ENCODE results near the gene PCDH1.

PCDH1 gene

GRCh38 chr5:141862936-141863543 is 15.2 kb downstream of the PCDH1 start:
- Histone ChIP-seq H3K4me1 (ENCODE audit: control insufficient read depth in 1 of 2, insufficient read depth in 2 of 2, low read length in 2 of 2) (peaks cover 0 to 5% of the 10 kb centered on the region in 2 donors), H3K4me3 (ENCODE audit: low read depth in 1 of 2, low read length in 2 of 2) (no peak overlapping the region), H3K27me3 (ENCODE audit: low read depth, low read length) (no peaks in the 10 kb centered on the region), H3K9me3 (ENCODE audit: control insufficient read depth in 1 of 2, low read length in 2 of 2) (no peaks in the 10 kb centered on the region), H3K36me3 (ENCODE audit: control insufficient read depth in 1 of 2, insufficient read depth in 2 of 2, low read length in 2 of 2) (peaks cover 0 to 11% of the 10 kb centered on the region in 2 donors), H3K27ac (ENCODE audit: low read length) (no peak overlapping the region)

GRCh38 chr5:141861194-141861593 is 17.0 kb downstream of the PCDH1 start:
- H3K4me1 ChIP-seq (ENCODE audit: control insufficient read depth in 1 of 2, insufficient read depth in 2 of 2, low read length in 2 of 2): peaks cover 0 to 5% of the 10 kb centered on the region in 2 donors
- no peaks in the 10 kb centered on the region for H3K9me3 ChIP-seq (ENCODE audit: control insufficient read depth in 1 of 2, low read length in 2 of 2)
- H3K4me3 ChIP-seq (ENCODE audit: low read depth in 1 of 2, low read length in 2 of 2): no peak overlapping the region
- H3K27me3 ChIP-seq (ENCODE audit: low read depth, low read length): no peaks in the 10 kb centered on the region
- H3K36me3 ChIP-seq (ENCODE audit: control insufficient read depth in 1 of 2, insufficient read depth in 2 of 2, low read length in 2 of 2): peaks cover 0 to 15% of the 10 kb centered on the region in 2 donors
- H3K27ac ChIP-seq (ENCODE audit: low read length): no peak overlapping the region

GRCh38 chr5:141858079-141858765 is 20.0 kb downstream of the PCDH1 start:
- Histone ChIP-seq H3K27me3 (ENCODE audit: low read depth, low read length) (no peaks in the 10 kb centered on the region), H3K4me1 (ENCODE audit: control insufficient read depth in 1 of 2, insufficient read depth in 2 of 2, low read length in 2 of 2) (no peaks in the 10 kb centered on the region), H3K27ac (ENCODE audit: low read length) (peak overlapping the region; percentile 47), H3K36me3 (ENCODE audit: control insufficient read depth in 1 of 2, insufficient read depth in 2 of 2, low read length in 2 of 2) (peaks cover 0 to 6% of the 10 kb centered on the region in 2 donors), H3K9me3 (ENCODE audit: control insufficient read depth in 1 of 2, low read length in 2 of 2) (no peaks in the 10 kb centered on the region), H3K4me3 (ENCODE audit: low read depth in 1 of 2, low read length in 2 of 2) (no peak overlapping the region)

GRCh38 chr5:141857226-141857625 is 21.0 kb downstream of the PCDH1 start:
- Histone ChIP-seq H3K4me1 (ENCODE audit: control insufficient read depth in 1 of 2, insufficient read depth in 2 of 2, low read length in 2 of 2) (no peaks in the 10 kb centered on the region), H3K4me3 (ENCODE audit: low read depth in 1 of 2, low read length in 2 of 2) (no peak overlapping the region), H3K9me3 (ENCODE audit: control insufficient read depth in 1 of 2, low read length in 2 of 2) (no peaks in the 10 kb centered on the region), H3K36me3 (ENCODE audit: control insufficient read depth in 1 of 2, insufficient read depth in 2 of 2, low read length in 2 of 2) (peaks cover 0 to 6% of the 10 kb centered on the region in 2 donors), H3K27me3 (ENCODE audit: low read depth, low read length) (no peaks in the 10 kb centered on the region), H3K27ac (ENCODE audit: low read length) (no peak overlapping the region)

GRCh38 chr5:141856037-141856790 is 22.0 kb downstream of the PCDH1 start:
- Histone ChIP-seq H3K4me1 (ENCODE audit: control insufficient read depth in 1 of 2, insufficient read depth in 2 of 2, low read length in 2 of 2) (no peaks in the 10 kb centered on the region), H3K4me3 (ENCODE audit: low read depth in 1 of 2, low read length in 2 of 2) (no peak overlapping the region), H3K36me3 (ENCODE audit: control insufficient read depth in 1 of 2, insufficient read depth in 2 of 2, low read length in 2 of 2) (peaks cover 0 to 6% of the 10 kb centered on the region in 2 donors), H3K27me3 (ENCODE audit: low read depth, low read length) (no peaks in the 10 kb centered on the region), H3K9me3 (ENCODE audit: control insufficient read depth in 1 of 2, low read length in 2 of 2) (no peaks in the 10 kb centered on the region), H3K27ac (ENCODE audit: low read length) (no peak overlapping the region)

GRCh38 chr5:141855265-141856036 is 22.8 kb downstream of the PCDH1 start:
- Histone ChIP-seq H3K9me3 (ENCODE audit: control insufficient read depth in 1 of 2, low read length in 2 of 2) (no peaks in the 10 kb centered on the region), H3K27me3 (ENCODE audit: low read depth, low read length) (no peaks in the 10 kb centered on the region), H3K36me3 (ENCODE audit: control insufficient read depth in 1 of 2, insufficient read depth in 2 of 2, low read length in 2 of 2) (peaks cover 0 to 6% of the 10 kb centered on the region in 2 donors), H3K27ac (ENCODE audit: low read length) (no peak overlapping the region), H3K4me1 (ENCODE audit: control insufficient read depth in 1 of 2, insufficient read depth in 2 of 2, low read length in 2 of 2) (peaks cover 0 to 3% of the 10 kb centered on the region in 2 donors), H3K4me3 (ENCODE audit: low read depth in 1 of 2, low read length in 2 of 2) (no peak overlapping the region)

GRCh38 chr5:141853895-141854626 is 24.1 kb downstream of the PCDH1 start:
- H3K9me3 ChIP-seq (ENCODE audit: control insufficient read depth in 1 of 2, low read length in 2 of 2): no peaks in the 10 kb centered on the region
- peaks cover 0 to 4% of the 10 kb centered on the region in 2 donors for H3K36me3 ChIP-seq (ENCODE audit: control insufficient read depth in 1 of 2, insufficient read depth in 2 of 2, low read length in 2 of 2)
- no peak overlapping the region for H3K4me3 ChIP-seq (ENCODE audit: low read depth in 1 of 2, low read length in 2 of 2)
- no peaks in the 10 kb centered on the region for H3K27me3 ChIP-seq (ENCODE audit: low read depth, low read length)
- no peak overlapping the region for H3K27ac ChIP-seq (ENCODE audit: low read length)
- peaks cover 2 to 7% of the 10 kb centered on the region in 2 donors for H3K4me1 ChIP-seq (ENCODE audit: control insufficient read depth in 1 of 2, insufficient read depth in 2 of 2, low read length in 2 of 2)

GRCh38 chr5:141852448-141852847 is 25.8 kb downstream of the PCDH1 start:
- Histone ChIP-seq H3K27me3 (ENCODE audit: low read depth, low read length) (peaks cover 4% of the 10 kb centered on the region), H3K9me3 (ENCODE audit: control insufficient read depth in 1 of 2, low read length in 2 of 2) (no peaks in the 10 kb centered on the region), H3K36me3 (ENCODE audit: control insufficient read depth in 1 of 2, insufficient read depth in 2 of 2, low read length in 2 of 2) (peaks cover 0 to 4% of the 10 kb centered on the region in 2 donors), H3K27ac (ENCODE audit: low read length) (no peak overlapping the region), H3K4me1 (ENCODE audit: control insufficient read depth in 1 of 2, insufficient read depth in 2 of 2, low read length in 2 of 2) (peaks cover 8 to 9% of the 10 kb centered on the region in 2 donors), H3K4me3 (ENCODE audit: low read depth in 1 of 2, low read length in 2 of 2) (no peak overlapping the region)

GRCh38 chr5:141851195-141851874 is 26.9 kb downstream of the PCDH1 start:
- Histone ChIP-seq H3K27me3 (ENCODE audit: low read depth, low read length) (peaks cover 4% of the 10 kb centered on the region), H3K4me3 (ENCODE audit: low read depth in 1 of 2, low read length in 2 of 2) (peak overlapping the region in 1 of 2 donors; percentile 40), H3K4me1 (ENCODE audit: control insufficient read depth in 1 of 2, insufficient read depth in 2 of 2, low read length in 2 of 2) (peaks cover 8 to 9% of the 10 kb centered on the region in 2 donors), H3K27ac (ENCODE audit: low read length) (peak overlapping the region; percentile 56), H3K36me3 (ENCODE audit: control insufficient read depth in 1 of 2, insufficient read depth in 2 of 2, low read length in 2 of 2) (no peaks in the 10 kb centered on the region), H3K9me3 (ENCODE audit: control insufficient read depth in 1 of 2, low read length in 2 of 2) (no peaks in the 10 kb centered on the region)

GRCh38 chr5:141850786-141851185 is 27.4 kb downstream of the PCDH1 start:
- H3K9me3 ChIP-seq (ENCODE audit: control insufficient read depth in 1 of 2, low read length in 2 of 2): no peaks in the 10 kb centered on the region
- peaks cover 8 to 9% of the 10 kb centered on the region in 2 donors for H3K4me1 ChIP-seq (ENCODE audit: control insufficient read depth in 1 of 2, insufficient read depth in 2 of 2, low read length in 2 of 2)
- H3K27ac ChIP-seq (ENCODE audit: low read length): peak overlapping the region; percentile 56
- H3K4me3 ChIP-seq (ENCODE audit: low read depth in 1 of 2, low read length in 2 of 2): peak overlapping the region in 1 of 2 donors; percentile 40
- peaks cover 4% of the 10 kb centered on the region for H3K27me3 ChIP-seq (ENCODE audit: low read depth, low read length)
- H3K36me3 ChIP-seq (ENCODE audit: control insufficient read depth in 1 of 2, insufficient read depth in 2 of 2, low read length in 2 of 2): no peaks in the 10 kb centered on the region
